HG03558 (cell line): ENCODE data around the gene CPLX1.
"Not testable (repeated sequence)": the region's sequence is repeated elsewhere in the genome, so short reads cannot be mapped to it uniquely, and the experiment has no call there.

ENCODE experiments used
- ATAC-seq: cut with Tn5 transposase; IDR thresholded peaks from one replicate; pipeline ENCODE4 v1.9.1; 2021; ENCODE audit warnings: moderate number of reproducible peaks; ENCODE audit not compliant: unreplicated experiment; ENCODE audit errors: extremely low read depth

CPLX1 gene

GRCh38 chr4:742742-743311 is 83.1 kb downstream of the CPLX1 start:
- ATAC-seq, result no peak

GRCh38 chr4:742096-742741 is 83.7 kb downstream of the CPLX1 start:
- no peak for ATAC-seq

GRCh38 chr4:740656-741282 is 85.2 kb downstream of the CPLX1 start:
- ATAC-seq, result no peak

GRCh38 chr4:740011-740410 is 85.9 kb downstream of the CPLX1 start:
- no peak for ATAC-seq

- no peak for ATAC-seq
Observed at GRCh38 chr4:739569-739968, 86.4 kb downstream of the CPLX1 start.

GRCh38 chr4:738781-739280 is 87.1 kb downstream of the CPLX1 start:
- ATAC-seq, result no peak

- ATAC-seq, result not testable (repeated sequence)
Observed at GRCh38 chr4:736561-736960, 89.4 kb downstream of the CPLX1 start.

GRCh38 chr4:735583-735982 is 90.3 kb downstream of the CPLX1 start:
- no peak for ATAC-seq
